SHP77 (cell line): ENCODE results near the gene ME2.
"Not testable (repeated sequence)": the region's sequence is repeated elsewhere in the genome, so short reads cannot be mapped to it uniquely, and the experiment has no call there.

Experiments used
- DNase-seq, 2 experiments: peaks; one replicate each; lab custom pipeline; 2025; lab: John Stamatoyannopoulos, UW

The ME2 gene

DNA sequence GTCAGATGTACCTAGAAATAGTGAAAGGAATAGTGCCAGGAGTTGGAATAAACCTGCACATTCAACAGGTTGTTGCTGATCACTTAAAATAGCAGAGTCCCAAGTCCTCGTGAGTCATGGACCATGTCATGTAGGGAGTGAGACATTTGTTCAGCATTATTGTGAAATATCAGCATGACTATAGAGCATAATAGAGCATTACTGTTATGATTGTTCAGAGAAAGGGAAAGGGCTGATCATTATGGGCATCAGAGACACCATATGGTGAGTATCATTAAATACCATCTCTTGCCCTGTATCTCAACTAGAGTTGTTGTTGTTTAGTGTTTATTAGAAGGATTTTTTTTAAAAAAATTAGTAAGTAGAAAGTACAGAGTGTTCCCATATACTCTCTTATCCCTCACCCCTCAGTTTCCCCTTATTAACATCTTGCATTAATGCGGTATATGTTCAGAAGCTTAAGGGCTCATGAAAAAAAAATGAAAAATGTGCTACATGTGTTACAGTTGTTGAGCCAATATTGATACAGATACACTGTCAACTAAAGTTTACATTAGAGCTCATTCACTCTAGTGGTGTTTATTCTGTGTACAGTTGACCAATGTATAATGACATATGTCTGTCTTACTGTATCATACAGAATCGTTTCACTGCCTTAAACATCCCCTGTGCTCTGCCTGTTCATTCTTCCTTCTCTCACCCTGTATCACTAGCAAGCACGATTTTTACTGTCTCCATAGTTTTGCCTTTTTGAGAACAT is 94.6 kb downstream of the ME2 start:
- DNase-seq, result no peak

DNA sequence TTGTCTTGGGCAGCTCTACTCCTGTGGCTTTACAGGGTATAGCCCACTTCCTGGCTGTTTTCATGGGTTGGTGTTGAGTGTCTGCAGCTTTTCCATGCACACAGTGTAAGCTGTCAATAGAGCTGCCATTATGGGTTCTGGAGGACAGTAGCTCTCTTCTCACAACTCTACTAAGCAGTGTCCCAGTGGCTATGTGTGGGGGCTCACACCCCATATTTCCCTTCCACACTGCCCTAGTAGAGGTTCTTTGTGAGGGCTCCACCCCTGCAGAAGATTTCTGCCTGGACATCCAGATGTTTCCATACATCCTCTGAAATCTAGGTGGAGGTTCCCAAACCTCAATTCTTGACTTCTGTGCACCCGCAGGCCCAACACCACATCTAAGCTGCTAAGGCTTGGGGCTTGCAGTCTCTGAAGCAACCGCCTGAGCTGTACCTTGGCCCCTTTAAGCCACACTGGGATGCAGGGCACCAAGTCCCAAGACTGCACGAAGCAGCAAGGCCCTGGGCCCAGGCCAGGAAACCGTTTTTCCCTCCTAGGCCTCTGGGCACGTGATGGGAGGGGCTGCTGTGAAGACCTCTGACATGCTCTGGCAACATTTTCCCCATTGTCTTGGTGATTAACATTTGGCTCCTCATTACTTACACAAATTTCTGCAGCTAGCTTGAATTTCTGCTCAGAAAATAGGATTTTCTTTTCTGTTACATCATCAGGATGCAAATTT is 98.3 kb downstream of the ME2 start:
- no peak for DNase-seq

DNA sequence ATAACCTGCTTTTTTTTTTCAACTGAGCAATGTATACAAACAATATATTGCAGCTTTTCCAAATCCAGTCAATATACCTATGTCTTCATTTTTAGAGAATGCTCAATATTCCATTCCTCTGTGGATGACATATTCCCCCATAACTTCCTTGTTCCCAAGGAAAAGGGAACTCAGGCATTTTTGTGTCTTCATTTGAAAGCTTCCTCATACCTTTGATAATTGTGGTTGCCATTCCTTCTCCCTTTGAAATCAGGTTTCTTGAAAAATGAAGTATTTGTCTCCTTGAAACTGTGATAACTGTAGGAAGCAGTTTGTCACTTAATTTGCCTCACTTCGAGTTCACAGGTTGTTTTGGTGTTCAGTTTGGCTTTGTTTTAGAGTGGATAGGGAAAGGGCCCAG is 102.5 kb downstream of the ME2 start:
- no peak for DNase-seq

DNA sequence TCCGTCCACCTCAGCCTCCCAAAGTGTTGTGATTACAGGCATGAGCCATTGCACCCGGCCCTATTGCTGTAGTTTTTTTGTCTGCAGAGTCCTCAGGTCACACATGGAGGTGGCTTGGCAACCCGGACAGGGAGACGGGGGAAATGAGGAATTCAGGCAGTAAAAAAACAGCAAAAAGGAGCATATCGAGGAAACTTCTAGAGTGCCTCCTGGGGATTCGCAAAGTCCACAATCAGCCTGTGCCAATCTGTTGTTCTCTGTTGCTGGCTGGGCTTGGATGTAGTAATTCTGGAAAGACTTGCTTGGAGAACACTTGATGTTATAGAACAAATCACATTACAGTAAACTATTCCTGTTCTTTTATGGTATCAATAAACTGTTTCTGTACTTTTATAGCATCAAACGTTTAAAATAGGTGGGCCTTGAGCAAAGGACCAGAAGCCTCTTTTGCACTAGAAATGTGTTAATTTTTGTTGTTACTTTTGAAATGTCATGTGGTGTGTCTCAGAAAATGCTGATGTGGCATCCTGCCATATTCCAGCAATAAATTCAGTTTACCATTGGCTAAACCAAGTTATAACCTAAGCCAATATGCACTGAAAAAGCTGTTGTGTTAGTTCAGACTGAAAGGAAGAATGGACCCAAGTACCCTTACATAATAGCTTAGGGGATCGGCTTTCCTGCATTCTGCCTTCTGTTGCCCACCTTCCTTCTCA is 103.3 kb downstream of the ME2 start:
- DNase-seq, result no peak

DNA sequence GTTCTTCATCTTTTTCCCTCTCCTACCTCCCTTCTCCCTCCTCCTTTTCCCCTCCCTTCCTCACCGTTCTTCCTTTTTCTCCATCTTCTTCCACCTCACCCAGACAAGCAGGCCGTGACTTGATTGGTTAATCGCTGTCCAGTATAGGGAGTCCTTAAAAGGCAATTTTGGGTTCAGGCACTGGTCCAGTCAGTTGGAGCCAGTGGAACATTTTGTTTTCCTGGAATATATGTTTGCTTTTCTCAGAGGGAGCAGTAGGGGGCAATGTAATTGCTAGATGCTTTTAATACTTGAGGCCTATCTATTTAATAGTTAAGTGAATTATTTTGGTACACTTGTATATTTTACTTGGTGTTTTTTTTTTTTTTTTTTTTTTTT is 103.9 kb downstream of the ME2 start:
- DNase-seq, result no peak

DNA sequence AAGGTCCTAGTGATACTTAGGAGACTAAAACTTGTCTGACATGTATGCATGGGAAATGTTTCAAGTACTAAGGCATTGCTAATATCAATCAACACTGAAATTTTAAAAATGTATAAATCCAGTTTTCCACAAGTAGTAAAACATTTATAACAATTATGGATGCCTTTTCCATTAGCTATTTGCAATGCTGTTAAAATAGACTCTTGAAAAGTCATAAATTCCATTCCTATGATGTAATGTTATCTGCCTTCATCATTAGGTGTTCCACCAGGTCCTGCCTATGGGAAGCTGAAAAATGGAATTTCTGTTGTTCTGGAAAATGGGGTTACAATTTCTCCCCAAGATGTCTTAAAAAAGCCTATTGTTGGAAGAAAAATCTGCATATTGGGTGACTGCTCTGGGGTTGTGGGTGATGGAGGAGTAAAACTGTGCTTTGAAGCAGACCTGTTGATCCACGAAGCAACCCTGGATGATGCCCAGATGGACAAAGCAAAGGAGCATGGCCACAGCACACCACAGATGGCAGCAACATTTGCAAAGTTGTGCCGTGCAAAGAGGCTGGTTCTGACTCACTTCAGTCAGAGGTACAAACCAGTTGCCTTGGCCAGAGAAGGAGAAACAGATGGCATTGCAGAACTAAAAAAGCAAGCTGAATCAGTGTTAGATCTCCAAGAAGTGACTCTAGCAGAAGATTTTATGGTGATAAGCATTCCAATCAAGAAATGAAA is 107.6 kb downstream of the ME2 start:
- DNase-seq, result no peak

DNA sequence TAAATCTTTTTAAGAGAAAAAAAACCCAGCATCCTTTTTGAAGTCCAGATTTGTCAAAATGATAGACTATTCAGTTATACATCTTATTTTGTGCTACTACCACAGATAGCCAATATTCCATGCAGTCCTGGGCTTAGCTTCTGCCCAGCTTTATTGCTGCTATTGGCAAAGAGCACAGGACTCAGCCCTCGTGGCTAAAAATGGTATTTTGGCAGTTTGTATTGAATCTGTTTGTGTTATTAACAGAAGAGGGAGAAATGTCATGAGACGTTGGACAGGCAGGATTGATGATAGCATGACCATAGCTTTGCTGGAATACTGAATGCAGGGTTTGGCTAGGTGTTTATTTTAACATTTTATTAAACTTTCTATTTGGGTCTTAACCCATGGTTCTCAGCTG is 108.3 kb downstream of the ME2 start:
- no peak for DNase-seq

DNA sequence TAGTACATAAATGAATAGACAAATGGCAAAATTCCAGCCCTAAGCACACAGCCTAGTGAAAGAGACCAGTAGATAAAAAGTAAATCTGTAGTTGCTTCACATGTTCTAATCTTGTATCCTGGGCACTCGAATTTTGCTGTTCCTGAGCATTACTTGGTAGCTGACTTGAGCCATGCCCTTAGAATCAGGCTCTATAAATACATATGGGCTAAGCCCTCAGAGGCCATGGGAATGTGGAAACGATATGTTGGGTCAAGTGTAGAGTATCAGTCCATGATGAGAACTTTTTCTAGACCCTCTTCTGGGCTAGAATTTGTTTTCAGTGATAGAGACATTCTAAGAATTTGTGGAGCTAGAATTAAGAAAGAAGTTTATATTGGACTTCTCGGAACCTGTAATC is 110.8 kb downstream of the ME2 start:
- DNase-seq, result no peak

DNA sequence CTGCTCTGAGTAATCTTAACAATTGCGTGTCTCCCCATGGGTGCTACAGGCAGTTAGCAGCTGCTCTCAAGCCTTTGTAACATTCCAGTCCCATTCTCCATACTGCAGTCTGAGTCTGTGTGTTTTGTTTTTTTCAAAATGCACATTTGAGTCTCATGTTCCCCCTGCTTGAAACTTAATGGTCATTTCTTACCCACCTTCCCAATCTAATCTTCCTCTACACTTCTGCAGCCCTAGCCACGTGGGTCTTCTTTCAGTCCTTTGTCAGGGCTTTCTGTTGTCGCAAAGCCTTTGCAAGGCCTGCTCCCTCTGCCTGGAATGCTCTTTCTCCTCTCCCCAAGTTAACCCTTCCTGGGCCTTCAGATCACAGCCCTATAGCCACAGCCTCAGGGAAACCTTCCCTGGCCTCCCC is 113.4 kb downstream of the ME2 start:
- no peak for DNase-seq

DNA sequence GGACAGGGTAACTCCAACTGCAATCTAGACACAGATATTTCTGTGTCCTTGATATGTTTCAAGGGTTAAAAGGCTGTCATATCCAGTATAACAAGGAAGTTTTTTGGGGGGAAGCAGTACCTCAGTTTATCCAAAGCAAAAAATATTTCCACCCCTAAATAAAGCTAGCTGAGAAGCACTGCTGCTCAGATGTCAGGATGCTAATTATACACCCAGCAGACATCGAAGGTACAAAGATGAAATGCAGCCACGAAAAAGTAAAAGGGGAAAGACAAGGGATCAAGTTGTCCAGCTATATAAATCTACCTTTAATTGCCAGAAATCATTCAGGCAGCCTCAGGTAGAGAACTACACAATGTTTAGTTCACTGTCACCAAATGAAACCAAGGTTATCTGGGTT is 115.1 kb downstream of the ME2 start:
- DNase-seq, result no peak

DNA sequence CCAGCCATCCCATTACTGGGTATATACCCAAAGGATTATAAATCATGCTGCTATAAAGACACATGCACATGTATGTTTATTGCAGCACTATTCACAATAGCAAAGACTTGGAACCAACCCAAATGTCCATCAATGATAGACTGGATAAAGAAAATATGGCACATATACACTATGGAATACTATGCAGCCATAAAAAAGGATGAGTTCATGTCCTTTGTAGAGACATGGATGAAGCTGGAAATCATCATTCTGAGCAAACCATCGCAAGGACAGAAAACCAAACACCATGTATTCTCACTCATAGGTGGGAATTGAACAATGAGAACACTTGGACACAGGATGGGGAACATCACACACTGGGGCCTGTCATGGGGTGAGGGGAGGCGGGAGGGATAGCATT is 124.3 kb downstream of the ME2 start:
- not testable (repeated sequence) for DNase-seq
